GM10847 (cell line): Measurements from ENCODE around the gene LINGO3.

Experiments
- POLR2A ChIP-seq: IDR thresholded peaks from 2 replicates; pipeline ENCODE4 v1.6.1; 2011; ENCODE audit not compliant: insufficient read length; ENCODE audit errors: extremely low read depth

The LINGO3 gene

DNA sequence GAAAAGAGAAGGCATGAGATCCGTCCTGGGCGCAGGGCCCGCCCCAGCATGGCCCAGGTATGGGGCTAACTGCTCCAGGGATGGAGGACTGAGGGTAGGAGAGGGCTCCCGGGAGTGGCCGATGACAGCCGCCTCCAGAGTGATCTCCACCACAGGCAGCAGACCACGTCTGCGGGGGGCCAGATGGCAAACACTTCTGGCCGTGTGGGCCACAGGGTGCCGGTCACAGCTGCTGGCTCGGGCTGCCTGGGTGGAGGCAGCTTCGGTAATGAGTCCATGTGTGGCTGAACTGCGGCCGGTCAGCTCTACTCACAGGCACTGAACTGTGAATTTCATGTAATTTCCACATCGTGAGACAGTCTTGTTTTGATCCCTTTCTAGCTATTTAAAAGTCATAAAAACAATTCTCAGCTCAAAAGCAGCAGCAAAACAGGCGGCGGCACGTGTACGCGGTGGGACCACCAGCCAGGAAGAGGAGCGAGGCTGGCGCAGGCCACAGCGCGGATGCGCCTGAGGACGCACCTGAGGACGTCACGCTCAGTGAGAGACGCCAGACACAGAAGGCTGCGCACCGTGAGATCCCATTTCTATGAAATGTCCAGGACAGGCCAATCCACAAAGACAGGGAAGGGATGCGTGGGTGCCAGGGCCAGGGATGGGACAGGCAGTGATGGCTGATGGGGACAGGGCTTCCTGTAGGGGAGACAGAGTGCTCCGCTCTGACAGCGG lies 16.4 kb upstream of the LINGO3 start:
- no peak for TF ChIP-seq POLR2A

DNA sequence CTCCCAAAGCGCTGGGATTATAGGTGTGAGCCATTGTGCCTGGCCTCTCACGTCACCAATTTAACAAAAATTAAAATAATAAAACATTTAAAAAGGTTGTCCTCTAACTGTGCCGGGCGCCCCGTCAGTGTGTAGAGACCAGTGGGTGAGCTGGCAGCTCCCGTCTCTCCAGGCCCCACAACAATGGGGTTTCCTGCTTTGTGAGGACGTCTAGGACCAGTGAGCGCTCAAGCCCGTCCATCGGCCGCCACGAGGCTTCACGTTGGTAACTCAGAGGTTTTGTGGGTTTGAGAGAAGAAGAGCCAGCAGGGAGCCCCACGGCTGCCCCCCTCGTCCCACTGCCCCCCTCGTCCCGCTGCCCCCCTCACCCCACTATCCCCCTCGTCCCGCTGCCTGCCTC lies 15.8 kb upstream of the LINGO3 start:
- no peak for TF ChIP-seq POLR2A

DNA sequence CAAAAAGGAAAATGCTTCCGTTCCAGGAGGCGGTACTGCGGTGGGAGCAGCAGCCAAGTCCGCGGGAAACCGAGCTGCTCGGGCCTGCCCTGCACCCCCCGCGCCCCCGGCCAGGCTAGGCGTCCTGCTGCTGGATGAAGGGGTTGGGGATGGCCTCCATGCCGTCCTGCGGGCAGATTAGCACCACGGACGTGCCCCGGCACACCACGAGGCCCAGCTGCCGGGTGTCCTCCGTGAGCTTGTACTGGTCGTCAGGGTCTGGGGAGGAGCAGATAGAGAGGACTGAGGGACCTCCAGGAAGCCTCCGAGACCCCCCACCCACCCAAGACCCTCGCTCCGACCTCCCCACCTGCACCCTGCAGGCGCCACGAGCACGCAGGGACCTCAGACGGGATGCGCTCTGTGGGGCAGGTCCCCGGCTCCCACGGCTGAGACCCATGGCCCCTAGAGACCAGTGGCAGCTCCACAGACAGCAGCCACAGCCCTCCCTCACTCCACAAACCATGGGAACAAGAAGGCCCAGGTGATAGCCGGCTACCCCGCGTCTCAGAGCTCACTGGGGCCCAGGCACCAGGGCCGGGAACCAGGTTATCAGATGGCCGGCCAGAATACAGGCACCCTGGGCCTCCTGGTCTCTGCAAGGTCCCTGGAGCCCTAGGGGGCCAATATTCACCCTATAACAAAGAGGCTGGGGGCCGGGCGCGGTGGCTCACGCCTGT lies 13.8 kb upstream of the LINGO3 start:
- no peak for TF ChIP-seq POLR2A

DNA sequence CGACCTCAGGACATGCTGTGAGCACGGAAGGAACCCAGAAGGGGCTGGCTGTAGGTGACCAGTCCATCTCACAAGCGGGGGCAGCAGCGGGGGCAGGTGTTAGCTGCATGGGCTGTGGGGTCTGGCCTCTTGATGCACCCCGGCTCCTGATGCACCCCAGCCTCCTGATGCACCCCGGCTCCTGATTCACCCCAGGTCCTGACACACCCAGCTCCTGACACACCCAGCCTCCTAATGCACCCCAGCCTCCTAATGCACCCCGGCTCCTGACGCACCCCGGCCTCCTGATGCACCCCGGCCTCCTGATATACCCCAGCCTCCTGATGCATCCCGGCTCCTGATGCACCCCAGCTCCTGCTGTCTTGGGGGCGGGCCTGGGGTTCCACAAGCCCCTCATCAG lies 13.0 kb upstream of the LINGO3 start:
- TF ChIP-seq POLR2A, result no peak

DNA sequence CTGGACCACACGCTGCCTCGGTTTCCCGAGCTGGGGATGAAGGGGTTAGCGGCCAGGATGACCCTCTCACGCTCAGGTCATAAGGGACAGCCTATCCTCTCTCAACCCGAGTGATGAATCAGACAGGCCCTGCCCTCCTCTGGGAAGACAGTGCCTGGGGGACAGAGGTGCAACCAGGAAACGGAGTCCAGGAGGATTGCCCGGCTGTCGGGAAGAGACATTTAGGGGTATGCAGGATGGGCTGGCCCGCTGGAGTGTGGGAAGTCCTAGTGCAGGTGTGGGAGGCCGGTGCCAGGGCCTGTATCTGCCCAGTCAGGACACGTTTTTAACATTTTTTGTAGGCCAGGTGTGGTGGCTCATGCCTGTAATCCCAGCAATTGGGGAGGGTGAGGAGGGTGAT lies 12.1 kb upstream of the LINGO3 start:
- no peak for TF ChIP-seq POLR2A

DNA sequence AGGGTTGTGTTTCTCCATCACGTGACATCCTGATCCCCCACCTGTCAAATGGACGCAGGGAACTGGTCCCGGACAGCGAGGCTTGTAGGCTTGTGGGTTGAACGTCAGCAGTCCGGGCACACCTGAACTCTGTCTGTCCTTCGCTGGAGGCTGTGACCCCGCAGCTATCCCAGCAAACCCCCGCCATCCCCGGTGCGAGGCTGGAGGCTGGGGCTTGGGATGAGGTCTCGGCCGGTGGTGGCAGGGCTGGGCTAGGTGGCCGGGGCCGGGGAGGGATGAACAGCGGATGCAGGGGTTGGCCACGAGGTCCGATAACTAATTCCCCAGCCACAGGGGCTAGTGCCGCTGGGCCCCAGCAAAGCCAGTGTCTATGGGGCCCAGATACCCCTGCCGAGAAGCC lies 11.6 kb upstream of the LINGO3 start:
- TF ChIP-seq POLR2A, result no peak

DNA sequence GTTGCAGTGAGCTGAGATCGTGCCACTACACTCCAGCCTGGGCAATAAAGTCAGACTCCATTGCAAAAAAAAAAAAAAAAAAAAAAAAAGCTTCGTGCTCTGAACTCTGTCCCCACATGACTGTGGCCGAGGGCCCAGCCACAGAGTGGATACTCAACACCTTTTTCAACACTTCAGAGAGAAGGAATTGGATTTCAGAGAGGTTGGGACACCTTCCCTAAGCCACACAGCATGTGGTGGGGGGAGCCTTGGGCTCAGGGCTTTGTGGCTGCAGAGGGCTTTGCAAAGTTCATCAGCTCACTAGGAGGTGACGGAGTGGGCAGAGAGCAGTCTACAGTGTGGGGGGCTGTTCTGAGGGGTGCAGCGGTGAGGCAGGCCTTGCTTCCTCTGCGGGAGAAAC lies 11.0 kb upstream of the LINGO3 start:
- TF ChIP-seq POLR2A, result no peak

DNA sequence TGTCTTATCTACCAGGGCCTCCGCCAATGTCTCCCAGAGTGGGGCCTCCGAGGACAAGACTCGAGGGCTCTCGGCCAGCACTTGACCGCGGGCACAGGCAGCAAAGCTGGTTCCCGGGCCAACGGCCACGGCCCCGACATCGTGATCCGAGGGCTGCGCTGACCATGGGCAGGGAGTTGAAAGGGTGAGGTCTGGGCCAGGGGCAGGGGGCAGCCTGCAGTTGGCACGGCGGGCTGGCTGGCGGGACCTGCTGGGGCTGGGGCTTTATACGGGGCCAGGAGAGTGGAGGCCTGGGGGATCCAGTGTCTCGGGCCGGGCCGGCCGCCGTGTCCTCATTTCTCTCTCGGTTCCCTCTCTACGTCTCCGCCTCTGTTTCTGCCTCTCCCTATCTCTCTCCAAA lies 9.8 kb upstream of the LINGO3 start:
- no peak for TF ChIP-seq POLR2A

DNA sequence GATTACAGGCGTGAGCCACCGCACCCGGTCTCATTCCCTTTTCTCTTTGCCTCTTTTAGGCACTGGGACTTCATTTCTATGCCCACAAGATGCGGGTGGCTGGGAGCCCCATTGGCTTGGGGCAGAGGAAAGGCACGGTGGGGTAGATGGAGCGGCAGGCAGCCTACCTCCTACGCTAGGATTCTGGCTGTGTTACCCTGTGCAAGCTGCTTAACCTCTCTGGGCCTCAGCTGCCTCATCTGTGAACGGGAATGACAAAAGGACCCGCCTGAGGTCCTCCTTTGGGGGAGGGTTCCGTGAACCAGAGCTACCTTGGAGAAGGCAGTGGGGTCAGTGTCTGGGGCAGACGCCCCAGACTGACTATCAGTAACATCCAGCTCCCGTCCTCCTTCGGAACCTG lies 9.3 kb upstream of the LINGO3 start:
- no peak for TF ChIP-seq POLR2A

DNA sequence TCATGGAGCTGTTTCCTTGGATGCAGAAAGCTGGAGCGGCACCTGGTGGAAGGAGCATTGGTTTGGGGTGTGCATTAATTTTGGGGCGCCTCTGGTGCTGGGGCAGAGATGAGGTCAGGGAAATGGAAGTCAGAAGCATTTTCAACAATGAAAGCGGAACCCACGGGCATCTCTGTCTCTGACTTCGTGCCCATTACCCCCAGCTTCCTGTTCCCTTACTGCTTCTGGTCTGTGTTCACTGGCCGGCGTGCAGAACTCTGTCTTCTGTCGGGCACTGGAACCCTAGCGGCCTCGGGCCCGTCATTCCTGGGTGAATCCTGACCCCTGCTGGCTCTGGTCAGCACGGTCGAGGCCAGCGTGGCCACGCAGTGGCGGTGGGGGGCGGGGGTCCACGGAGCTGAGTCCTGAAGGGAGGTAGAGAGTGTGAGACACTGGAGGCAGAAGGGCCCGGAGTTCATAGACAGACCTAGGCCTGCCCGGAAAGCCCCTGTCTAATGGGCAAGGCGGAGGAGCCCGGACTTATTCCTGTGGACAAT lies 7.9 kb upstream of the LINGO3 start:
- TF ChIP-seq POLR2A, result no peak

DNA sequence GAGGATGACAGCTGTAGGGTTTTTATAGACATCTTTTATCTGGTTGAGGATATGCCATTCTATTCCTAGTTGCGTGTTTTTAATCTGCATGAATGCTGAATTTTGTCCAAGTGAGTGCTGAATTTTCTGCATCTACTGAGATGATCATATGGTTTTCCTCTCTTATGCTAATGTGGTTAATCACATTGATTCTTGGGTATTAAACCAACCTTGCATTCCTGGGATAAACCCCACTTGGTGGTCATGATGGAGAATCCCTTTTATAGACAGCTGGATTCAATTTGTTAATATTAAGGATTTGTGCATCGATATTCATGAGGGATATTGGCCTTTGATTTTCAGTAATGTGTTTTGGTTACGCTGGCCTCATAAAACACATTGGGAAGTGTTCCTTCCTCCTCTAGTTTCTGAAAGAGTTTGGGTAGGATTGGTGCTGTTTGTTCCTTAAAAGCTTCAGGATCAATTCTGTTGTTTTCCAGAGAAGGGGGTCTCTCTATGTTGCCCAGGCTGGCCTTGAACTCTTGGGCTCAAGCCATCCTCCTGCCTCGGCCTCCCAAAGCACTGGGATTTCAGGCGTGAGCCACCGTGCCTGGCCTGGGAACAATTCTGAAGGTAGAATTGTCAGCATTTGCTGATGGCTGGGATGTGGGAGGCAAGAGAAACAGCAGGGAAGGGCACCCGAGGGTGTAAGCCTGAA lies 7.3 kb upstream of the LINGO3 start:
- TF ChIP-seq POLR2A, result no peak

DNA sequence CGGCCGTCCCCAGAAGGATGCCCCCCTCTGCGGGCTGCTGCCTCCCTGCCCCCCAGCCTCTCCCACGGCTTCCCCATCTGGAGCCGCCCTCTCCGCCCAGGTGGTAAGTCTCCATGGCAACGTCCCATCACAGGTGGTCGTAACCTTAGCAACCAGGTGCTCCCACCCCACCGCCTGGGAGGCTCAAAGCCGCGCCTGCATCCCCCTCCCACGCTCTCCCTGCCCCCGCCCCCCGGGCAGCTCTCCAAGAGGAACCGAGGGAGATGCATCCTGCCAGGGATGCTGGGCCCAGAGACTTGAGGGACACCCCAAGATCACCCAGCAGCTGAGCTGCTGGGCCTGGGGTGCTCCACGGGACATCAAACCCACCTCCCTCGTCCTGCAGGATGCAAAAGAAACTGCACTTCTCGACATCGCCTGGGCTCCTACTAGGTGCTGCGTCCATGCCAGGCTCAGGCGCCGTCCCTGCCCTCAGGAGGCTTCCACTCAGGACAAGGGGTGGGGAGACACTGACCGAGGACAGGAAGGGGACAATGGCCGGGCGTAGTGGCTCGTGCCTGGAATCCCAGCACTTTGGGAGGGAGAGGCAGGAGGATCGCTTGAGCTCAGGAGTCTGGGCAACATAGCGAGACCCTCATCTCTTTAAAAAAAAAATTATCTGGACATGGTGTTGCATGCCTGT lies 5.0 kb upstream of the LINGO3 start:
- no peak for TF ChIP-seq POLR2A

DNA sequence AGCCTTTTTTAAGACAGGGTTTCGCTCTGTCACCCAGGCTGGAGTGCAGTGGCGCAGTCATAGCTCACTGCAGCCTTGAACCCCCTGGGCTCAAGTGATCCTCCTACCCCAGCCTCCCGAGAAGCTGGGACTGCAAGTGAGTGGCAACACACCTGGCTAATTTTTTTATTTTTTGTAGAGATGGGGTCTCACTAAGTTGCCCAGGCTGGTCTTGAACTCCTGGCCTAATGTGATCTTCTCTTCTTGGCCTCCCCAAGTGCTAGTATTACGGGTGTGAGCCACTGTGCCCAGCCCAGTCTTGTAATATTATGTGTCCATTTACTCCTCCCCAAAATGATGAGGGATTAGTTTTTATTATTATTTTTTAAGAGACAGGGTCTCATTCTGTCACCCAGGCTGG lies 3.1 kb upstream of the LINGO3 start:
- TF ChIP-seq POLR2A, result no peak

DNA sequence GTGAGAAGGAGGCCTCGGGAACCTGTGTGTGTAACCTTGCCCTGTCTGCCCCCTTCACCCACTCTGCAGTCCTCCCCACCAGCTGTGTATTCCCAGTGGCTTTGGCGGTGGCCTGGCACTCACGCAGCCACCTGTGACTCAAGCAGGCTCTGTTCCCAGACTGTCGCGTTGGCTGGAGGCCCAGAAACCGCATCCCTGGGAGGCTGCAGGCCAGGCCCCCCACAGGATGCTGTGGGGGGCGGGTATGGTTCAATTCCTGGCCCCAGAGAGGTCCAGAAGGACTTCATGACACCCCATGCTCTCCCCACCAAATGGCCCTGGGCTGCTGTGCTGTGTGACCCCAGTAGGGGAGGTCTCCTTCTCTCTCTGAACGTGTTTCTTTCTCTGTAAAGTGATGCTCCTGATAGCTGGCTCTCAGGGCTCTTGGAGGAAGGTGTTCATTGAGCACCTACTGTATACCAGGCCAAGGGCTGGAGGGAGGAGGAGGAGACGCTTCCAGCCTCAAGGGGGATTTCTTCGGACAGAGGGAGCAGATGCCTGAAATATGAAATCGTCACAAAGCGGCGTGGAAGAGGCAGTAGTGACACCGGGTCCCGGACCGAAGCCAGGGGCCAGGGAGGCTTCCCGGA lies 1.9 kb upstream of the LINGO3 start:
- TF ChIP-seq POLR2A, result no peak

DNA sequence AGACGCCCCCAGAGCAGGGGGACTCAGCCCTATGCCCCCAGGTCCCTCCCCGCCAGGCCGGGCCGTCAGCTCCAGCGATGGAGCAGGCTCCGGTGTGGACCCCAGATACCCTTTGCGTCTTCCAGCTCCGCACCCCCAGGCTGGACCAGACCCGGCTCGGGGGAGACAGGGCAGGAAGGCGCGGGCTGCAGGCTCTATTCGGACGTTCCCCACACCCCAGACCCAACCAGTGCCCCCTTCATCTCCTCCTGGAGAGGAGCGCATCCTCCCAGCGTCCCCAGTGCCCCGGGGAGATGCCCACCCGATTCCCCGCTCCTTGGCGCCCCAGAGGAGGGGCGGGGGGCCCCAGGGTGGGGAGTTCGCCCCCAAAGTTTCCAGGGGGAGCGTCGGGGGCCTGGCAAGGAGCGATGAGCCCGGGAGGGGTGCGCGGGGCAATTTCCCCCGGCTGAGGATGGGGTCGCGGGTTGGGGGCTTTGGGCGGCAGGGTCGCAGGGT lies 389 bp downstream of the LINGO3 start:
- TF ChIP-seq POLR2A, result no peak
